Astrocyte of the spinal cord (primary cell): ENCODE results near the gene HK1.

Source experiments
- DNase-seq: peaks from one replicate; pipeline ENCODE4 v3.0.0; 2011; ENCODE audit warnings: low read depth, low spot score
- H3K4me3 ChIP-seq: 2 replicates; pipeline ENCODE4 v1.5.1; 2011; ENCODE audit warnings: low read depth, mild to moderate bottlenecking, low read length, moderate library complexity
- in situ Hi-C: cut with HindIII; loops from 2 replicates; pipeline ENCODE4 v1.10.0; 2017; ENCODE audit warnings: low sequenced_read_pairs
- TF ChIP-seq, protein P1 (sequence below): IDR thresholded peaks from 2 replicates; pipeline ENCODE4 v1.5.1; 2012; ENCODE audit warnings: low read depth, mild to moderate bottlenecking, low read length, inconsistent platforms

The HK1 gene

DNA sequence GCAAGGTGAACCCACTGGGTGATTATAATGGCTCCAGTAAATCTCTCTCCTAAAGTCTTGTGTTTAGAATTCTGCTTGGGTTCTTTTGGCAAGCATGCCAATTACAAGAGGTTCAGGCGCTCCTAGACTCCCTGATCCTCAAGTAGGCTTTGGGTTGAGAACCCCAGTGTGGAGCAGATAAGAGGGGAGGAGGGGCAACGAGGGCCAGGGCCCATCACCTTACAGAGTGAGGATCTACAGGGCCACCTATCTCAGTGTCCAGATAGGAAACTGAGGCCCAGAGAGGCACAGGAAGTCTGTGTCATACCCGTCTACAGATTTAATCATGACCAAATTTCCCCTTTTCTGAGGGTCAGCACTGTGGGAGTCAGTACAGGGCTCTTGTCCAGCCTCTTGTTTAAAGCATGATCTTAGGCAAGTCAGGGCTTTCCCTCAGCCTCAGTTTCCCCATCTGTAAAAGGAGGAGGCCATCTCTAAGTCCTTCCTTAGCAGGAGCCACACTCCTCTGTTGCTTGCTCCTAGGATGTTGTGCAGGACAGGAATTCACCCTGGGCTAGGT lies 134.0 kb downstream of the HK1 start:
- TF ChIP-seq, protein P1, sequence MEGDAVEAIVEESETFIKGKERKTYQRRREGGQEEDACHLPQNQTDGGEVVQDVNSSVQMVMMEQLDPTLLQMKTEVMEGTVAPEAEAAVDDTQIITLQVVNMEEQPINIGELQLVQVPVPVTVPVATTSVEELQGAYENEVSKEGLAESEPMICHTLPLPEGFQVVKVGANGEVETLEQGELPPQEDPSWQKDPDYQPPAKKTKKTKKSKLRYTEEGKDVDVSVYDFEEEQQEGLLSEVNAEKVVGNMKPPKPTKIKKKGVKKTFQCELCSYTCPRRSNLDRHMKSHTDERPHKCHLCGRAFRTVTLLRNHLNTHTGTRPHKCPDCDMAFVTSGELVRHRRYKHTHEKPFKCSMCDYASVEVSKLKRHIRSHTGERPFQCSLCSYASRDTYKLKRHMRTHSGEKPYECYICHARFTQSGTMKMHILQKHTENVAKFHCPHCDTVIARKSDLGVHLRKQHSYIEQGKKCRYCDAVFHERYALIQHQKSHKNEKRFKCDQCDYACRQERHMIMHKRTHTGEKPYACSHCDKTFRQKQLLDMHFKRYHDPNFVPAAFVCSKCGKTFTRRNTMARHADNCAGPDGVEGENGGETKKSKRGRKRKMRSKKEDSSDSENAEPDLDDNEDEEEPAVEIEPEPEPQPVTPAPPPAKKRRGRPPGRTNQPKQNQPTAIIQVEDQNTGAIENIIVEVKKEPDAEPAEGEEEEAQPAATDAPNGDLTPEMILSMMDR: no peak
- in situ Hi-C loops: no loop called here
- no peak for DNase-seq
- H3K4me3 ChIP-seq: no peak overlapping the region

DNA sequence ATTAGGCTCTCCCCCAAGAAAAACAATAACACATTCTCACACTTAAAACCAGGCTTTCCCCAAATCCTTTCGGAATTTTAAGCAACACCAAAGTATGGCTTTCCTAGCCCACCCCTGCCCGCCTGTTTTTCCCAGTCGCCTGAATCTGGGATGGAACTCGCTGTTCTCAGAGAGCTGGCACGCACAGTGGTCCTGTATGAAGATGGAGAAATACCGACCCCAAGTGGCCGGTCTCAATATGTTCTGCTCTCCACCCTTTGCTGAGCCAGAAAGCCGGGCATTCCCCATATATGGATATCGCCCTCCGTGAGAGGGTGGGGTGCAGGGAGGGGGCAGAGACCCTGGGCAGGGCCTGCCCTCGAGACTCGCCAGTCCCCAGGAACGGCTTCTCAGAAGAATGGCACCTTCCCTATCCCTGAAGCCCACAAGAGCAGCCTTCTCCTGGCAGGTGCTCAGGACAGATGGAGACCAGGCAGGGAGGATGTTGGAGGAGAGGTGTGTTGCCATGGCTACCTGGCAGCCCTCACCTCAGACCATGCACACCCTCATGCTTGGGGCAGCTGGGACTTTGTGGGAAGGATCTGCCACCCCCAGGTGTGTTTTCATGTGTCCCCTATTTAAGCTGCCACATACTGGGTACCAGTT lies 135.0 kb downstream of the HK1 start:
- DNase-seq: peak; percentile 60
- H3K4me3 ChIP-seq: no peak overlapping the region
- in situ Hi-C loops: no loop called here
- TF ChIP-seq, protein P1: peak; percentile 75

DNA sequence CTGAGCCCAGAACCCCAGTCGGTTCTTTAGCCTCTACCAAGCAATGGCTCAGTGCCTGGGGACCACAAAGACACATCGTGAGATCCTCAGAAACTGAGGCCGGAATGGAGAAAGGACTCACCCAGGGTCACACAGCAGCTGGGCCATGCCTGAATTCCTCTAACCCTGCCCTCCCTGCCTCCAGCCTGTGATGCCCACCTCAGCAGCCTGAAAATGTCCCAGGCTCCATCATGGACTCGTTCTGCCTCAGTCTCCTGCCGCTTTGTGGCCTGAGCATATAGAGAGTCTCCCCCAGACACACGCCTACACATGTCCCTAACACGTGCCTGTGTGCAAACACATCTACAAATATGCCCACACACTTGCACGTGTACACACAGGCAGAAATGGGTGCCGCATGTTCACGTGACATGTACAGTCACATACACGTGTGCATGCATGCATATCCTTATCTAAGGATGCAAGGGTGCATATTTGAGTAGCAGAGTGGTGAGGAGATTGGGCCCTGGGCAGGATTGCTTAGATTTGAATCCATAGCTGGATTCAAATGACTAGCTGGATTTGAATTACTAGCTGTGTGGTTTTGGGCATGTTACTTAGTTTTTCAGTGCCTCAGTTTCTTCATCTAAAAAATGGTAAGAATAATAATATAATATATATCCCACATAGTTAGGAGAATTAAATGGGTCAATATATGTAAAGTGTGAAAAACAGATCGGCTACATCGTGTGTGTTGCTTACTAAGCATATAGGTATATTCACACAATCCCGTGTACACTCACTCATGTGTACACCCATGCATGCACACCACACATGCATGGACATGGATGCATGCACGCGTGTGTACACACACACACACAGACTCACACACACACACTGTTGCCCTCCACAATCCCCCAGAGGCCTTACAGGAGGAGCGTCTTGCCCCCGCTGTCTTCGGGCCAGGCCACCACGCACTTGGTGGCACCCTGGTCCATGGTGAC lies 136.0 kb downstream of the HK1 start:
- in situ Hi-C loops: no loop called here
- no peak overlapping the region for H3K4me3 ChIP-seq
- no peak for DNase-seq
- TF ChIP-seq, protein P1: no peak

DNA sequence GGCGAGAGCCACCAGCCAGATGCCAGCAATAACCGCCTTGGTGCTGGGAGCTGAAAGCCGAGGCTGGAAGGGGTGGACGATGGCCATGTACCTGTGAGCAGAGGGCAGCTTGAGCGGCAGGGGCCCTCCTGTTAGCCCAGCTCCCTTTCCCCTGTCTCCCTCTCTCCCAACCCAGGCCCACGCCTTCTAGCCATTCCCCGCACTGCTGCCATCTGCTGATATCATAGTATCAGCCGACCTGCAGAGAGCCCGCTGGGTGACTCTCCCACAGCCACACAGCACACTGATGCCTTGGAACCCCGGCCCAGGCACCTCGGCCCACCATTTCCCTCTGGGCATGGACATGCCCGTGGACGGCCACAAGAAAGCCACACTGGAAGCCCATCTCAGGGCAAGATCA lies 136.8 kb downstream of the HK1 start:
- in situ Hi-C loops: no loop called here
- no peak for DNase-seq
- TF ChIP-seq, protein P1: no peak
- no peak overlapping the region for H3K4me3 ChIP-seq

DNA sequence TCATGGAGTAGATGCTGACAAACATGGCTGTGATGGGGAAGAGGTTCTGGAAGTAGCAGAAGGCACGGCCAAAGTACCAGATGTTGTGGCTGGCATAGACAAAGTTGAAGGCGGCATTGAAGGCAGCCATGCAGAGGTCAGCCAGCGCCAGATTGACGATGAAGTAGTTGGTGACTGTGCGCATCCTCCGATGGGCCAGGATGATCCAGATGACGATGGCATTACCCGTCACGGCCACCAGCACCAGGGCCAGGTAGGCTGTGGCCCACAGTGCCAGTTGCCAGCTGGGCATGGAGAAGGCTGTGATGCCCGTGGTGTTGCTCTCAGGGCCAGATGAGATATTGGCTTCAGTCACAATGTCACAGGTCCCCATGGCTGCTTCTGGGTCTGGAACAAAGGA lies 137.7 kb downstream of the HK1 start:
- TF ChIP-seq, protein P1: no peak
- no peak overlapping the region for H3K4me3 ChIP-seq
- no peak for DNase-seq
- in situ Hi-C loops: no loop called here

DNA sequence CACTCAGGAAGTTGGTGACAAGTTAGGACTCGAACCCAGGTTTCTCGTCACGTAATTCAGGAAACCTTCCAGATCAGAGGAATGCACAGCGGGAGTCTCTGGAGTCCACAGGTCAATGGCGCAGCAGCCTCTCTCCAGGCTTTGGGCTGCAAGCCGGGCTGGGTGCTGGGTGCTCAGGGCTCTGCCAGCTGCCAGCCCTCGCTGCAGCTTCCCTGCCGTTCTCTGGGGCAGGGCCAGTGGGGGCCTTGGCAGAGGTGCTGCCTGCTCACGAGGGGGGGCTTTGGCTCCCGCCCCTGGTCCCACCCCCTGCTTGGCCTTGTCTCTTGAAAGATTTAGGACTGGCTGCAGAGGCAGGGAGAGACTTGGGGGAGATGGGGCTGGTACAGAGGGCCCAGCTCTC lies 138.4 kb downstream of the HK1 start, which contains the start of gene TACR2:
Gene TACR2, minus strand, starts transcription at position 224 of the 400 bp plus-strand sequence. CDS start 595 bp downstream, outside the sequence.
- in situ Hi-C loops: no loop called here
- no peak for DNase-seq
- H3K4me3 ChIP-seq: no peak within 1 kb of the TSS
- TF ChIP-seq, protein P1: no peak
